Measurements from ENCODE around the gene EPB41L2. TPM values are rescaled to one million over a fixed set of nuclear protein-coding genes. Genes with fewer than 3 reads are reported as not detected.

Gene EPB41L2
- total and polyA plus RNA-seq, 2 experiments from 2014 or later = 23.2 to 31.3 TPM

GRCh38 chr6:131005439-131006016 lies 57.5 kb downstream of the EPB41L2 start:
- Histone ChIP-seq H3K4me1 (ENCODE audit: insufficient read depth) (no peaks in the 10 kb centered on the region), H3K9me2 (ENCODE audit: insufficient read depth) (no peaks in the 10 kb centered on the region), H3K9ac (no peak overlapping the region), H3K27ac (no peak overlapping the region), H2AFZ (no peak overlapping the region), H3K9me3 (ENCODE audit: low read depth) (no peaks in the 10 kb centered on the region), H3K36me3 (ENCODE audit: low read depth) (no peaks in the 10 kb centered on the region), H3K79me2 (ENCODE audit: insufficient read depth) (peaks cover 67% of the 10 kb centered on the region), H3F3A (ENCODE audit: insufficient read depth) (no peaks in the 10 kb centered on the region), H3K27me3 (replicated peaks; ENCODE audit: insufficient read depth) (no peaks in the 10 kb centered on the region), H3K4me2 (ENCODE audit: unreplicated experiment) (no peak overlapping the region), H3K4me3 (no peak overlapping the region), H4K20me1 (ENCODE audit: insufficient read depth) (no peaks in the 10 kb centered on the region)
- no peak for TF ChIP-seq EZH2 (IDR thresholded peaks at IDR 0.05; ENCODE audit: insufficient read depth, poor library complexity, severe bottlenecking)
- in situ Hi-C loops (cut with MboI) = no loop called here
- DNase-seq = no peak
- WGBS, 2 experiments (ENCODE audit: low coverage in 1 of 2, low lambda C conversion rate in 2 of 2, missing lambda C conversion rate in 2 of 2) = 98 to 100% methylated on average over 3 of the region's 3 CpGs

GRCh38 chr6:131004936-131005335 lies 58.1 kb downstream of the EPB41L2 start:
- Histone ChIP-seq H2AFZ (no peak overlapping the region), H3K4me2 (ENCODE audit: unreplicated experiment) (no peak overlapping the region), H3K27ac (no peak overlapping the region), H3K4me1 (ENCODE audit: insufficient read depth) (no peaks in the 10 kb centered on the region), H3K79me2 (ENCODE audit: insufficient read depth) (peaks cover 67% of the 10 kb centered on the region), H3K36me3 (ENCODE audit: low read depth) (no peaks in the 10 kb centered on the region), H3K9me3 (ENCODE audit: low read depth) (no peaks in the 10 kb centered on the region), H3K27me3 (replicated peaks; ENCODE audit: insufficient read depth) (no peaks in the 10 kb centered on the region), H3K9me2 (ENCODE audit: insufficient read depth) (no peaks in the 10 kb centered on the region), H3K9ac (no peak overlapping the region), H3F3A (ENCODE audit: insufficient read depth) (no peaks in the 10 kb centered on the region), H4K20me1 (ENCODE audit: insufficient read depth) (no peaks in the 10 kb centered on the region), H3K4me3 (no peak overlapping the region)
- no peak for TF ChIP-seq EZH2 (IDR thresholded peaks at IDR 0.05; ENCODE audit: insufficient read depth, poor library complexity, severe bottlenecking)
- TF ChIP-seq EZH2phosphoT487 (IDR thresholded peaks at IDR 0.05; ENCODE audit: insufficient read depth, low read depth) = no peak
- no peak for DNase-seq
- whole genome bisulfite sequencing, 2 experiments (ENCODE audit: low coverage in 1 of 2, low lambda C conversion rate in 2 of 2, missing lambda C conversion rate in 2 of 2) = 60 to 77% methylated on average over 2 of the region's 2 CpGs
- in situ Hi-C loops (cut with MboI) = no loop called here

GRCh38 chr6:131004387-131004755 lies 58.7 kb downstream of the EPB41L2 start:
- H3K27me3 ChIP-seq (replicated peaks; ENCODE audit: insufficient read depth) = no peaks in the 10 kb centered on the region
- in situ Hi-C loops (cut with MboI) = no loop called here
- no peak overlapping the region for H2AFZ ChIP-seq
- no peaks in the 10 kb centered on the region for H3K9me3 ChIP-seq (ENCODE audit: low read depth)
- no peak for TF ChIP-seq EZH2 (IDR thresholded peaks at IDR 0.05; ENCODE audit: insufficient read depth, poor library complexity, severe bottlenecking)
- TF ChIP-seq EZH2phosphoT487 (IDR thresholded peaks at IDR 0.05; ENCODE audit: insufficient read depth, low read depth) = no peak
- H3F3A ChIP-seq (ENCODE audit: insufficient read depth) = no peaks in the 10 kb centered on the region
- no peak overlapping the region for H3K27ac ChIP-seq
- H3K79me2 ChIP-seq (ENCODE audit: insufficient read depth) = peaks cover 67% of the 10 kb centered on the region
- no peaks in the 10 kb centered on the region for H3K9me2 ChIP-seq (ENCODE audit: insufficient read depth)
- no peaks in the 10 kb centered on the region for H4K20me1 ChIP-seq (ENCODE audit: insufficient read depth)
- no peak overlapping the region for H3K4me3 ChIP-seq
- no peak for DNase-seq
- no peak overlapping the region for H3K4me2 ChIP-seq (ENCODE audit: unreplicated experiment)
- no peak overlapping the region for H3K9ac ChIP-seq
- no peaks in the 10 kb centered on the region for H3K4me1 ChIP-seq (ENCODE audit: insufficient read depth)
- no peaks in the 10 kb centered on the region for H3K36me3 ChIP-seq (ENCODE audit: low read depth)
- 95 to 96% methylated on average over 1 of the region's 1 CpG for WGBS, 2 experiments (ENCODE audit: low coverage in 1 of 2, low lambda C conversion rate in 2 of 2, missing lambda C conversion rate in 2 of 2)

GRCh38 chr6:131003488-131004386 lies 59.3 kb downstream of the EPB41L2 start:
- peaks cover 67% of the 10 kb centered on the region for H3K79me2 ChIP-seq (ENCODE audit: insufficient read depth)
- in situ Hi-C loops (cut with MboI) = no loop called here
- H3K27me3 ChIP-seq (replicated peaks; ENCODE audit: insufficient read depth) = no peaks in the 10 kb centered on the region
- 95 to 96% methylated on average over 5 of the region's 5 CpGs for WGBS, 2 experiments (ENCODE audit: low coverage in 1 of 2, low lambda C conversion rate in 2 of 2, missing lambda C conversion rate in 2 of 2)
- no peaks in the 10 kb centered on the region for H3F3A ChIP-seq (ENCODE audit: insufficient read depth)
- no peak overlapping the region for H3K27ac ChIP-seq
- H3K9me2 ChIP-seq (ENCODE audit: insufficient read depth) = no peaks in the 10 kb centered on the region
- H4K20me1 ChIP-seq (ENCODE audit: insufficient read depth) = no peaks in the 10 kb centered on the region
- DNase-seq = no peak
- H3K4me2 ChIP-seq (ENCODE audit: unreplicated experiment) = no peak overlapping the region
- H3K9ac ChIP-seq = no peak overlapping the region
- H3K4me3 ChIP-seq = no peak overlapping the region
- TF ChIP-seq EZH2phosphoT487 (IDR thresholded peaks at IDR 0.05; ENCODE audit: insufficient read depth, low read depth) = no peak
- TF ChIP-seq EZH2 (IDR thresholded peaks at IDR 0.05; ENCODE audit: insufficient read depth, poor library complexity, severe bottlenecking) = no peak
- no peaks in the 10 kb centered on the region for H3K36me3 ChIP-seq (ENCODE audit: low read depth)
- H3K9me3 ChIP-seq (ENCODE audit: low read depth) = no peaks in the 10 kb centered on the region
- no peak overlapping the region for H2AFZ ChIP-seq
- no peaks in the 10 kb centered on the region for H3K4me1 ChIP-seq (ENCODE audit: insufficient read depth)
